ENCODE results near the gene PSMD11.

The PSMD11 gene

DNA sequence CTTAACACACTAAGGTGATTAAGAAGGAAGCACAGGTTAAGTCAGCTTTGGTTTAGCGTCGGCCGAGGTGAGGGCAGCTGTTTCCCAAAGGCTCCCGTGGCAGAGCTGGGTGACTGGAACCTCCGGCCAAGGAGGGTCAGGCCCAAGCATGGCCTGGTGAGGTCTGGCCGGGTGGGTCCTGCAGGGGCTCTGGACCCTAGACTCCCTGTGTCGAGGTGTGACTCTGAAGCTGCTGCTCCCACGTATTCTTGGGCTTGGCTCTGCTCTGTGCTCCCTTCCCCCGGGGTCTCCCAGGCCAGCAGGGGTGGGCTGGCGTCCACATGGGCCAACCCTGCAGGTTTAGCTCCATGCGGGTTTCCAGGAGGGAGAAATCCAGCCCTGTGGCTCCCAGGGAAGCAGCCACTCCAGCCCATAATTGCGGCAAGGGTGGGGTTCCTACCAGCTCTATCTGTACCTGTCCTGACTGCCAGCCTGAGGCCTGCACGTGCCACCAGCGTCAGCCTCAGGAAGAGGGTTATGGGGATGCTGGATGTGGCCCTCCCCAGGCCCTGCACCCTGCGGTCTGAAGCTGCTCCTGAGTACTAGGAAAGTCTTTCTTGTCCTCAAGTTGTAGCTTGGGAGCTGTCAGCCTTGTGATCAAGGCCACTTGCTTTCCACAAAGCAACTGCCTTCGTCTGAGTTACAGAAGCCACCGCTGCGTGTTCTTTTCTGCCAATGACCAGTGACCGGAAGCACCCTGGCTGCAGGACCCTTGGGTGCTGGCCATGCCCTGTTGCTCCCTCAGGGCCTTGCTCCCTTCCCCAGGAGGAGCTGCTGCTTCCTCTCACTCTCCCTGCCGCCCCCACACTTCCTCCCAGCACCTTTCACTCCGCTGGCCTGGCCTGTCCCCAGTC is 47.3 kb downstream of the PSMD11 start:
- no peak for DNase-seq (ENCODE audit: low read depth)

DNA sequence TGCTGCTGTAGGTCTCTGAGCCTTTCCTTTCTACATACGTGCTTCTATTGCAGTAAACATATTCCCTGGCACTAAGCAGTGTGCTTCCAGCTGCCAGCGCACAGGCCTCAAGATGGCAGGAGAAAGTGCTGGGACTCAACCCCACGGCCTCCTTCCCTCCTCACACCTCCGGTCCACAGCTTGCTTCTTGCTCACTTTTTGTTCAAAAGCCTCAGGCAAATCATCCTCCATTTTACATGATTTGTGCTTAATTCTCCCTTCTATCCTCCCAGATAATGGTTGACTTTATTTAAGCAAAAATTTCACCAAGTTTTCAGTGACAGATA is 47.9 kb downstream of the PSMD11 start:
- no peak for DNase-seq (ENCODE audit: low read depth)

DNA sequence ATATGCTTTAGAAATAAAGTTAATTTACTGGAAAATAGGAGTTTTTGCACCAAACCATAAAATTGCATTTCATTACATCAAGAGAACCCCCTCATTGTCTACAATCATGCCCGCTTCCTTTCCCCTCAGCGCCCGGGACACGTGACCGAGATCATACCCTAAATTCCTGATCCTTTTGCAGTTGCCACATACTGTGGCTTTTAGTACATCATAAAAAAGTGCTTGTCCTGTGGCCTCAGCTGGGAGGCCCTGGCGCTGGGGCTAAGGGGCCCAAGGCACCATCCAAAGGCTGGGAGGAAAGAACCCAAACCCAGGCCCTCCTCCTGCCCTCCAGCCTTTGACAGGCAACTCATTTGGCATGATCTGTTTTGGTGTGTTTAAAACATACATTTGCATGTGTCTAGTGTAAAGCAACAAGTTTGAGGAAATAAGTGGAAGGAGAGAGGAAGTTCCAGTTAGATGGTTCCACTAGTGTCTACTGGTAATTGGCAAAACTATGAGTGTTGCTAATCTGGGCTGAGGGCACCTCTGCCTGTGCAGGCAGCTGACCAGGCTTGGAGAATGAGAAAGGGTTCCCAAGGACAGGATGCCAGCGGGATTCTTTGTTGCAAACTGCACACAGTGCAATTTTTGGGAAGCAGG is 48.5 kb downstream of the PSMD11 start:
- no peak for DNase-seq (ENCODE audit: low read depth)

DNA sequence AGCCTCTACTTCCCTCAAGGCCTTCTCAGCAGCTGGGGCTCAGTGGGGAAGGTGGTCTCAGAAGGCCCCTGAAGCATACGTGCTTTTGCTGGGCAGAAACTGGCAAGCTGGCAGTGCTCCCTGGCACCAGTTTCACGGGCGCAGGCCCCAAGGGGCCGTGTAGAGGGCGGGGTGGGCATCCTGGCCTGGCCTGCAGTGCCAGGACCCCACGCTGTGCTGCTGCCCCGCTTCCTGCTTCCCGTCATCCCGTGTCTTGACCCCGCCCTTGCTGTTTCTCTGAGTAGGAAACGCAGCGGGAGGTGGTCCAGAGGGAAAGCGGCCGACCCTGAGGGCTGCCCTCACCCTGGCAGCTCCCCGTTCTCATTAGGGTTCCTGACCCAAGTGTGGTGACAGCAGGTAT is 49.3 kb downstream of the PSMD11 start:
- DNase-seq (ENCODE audit: low read depth): no peak

DNA sequence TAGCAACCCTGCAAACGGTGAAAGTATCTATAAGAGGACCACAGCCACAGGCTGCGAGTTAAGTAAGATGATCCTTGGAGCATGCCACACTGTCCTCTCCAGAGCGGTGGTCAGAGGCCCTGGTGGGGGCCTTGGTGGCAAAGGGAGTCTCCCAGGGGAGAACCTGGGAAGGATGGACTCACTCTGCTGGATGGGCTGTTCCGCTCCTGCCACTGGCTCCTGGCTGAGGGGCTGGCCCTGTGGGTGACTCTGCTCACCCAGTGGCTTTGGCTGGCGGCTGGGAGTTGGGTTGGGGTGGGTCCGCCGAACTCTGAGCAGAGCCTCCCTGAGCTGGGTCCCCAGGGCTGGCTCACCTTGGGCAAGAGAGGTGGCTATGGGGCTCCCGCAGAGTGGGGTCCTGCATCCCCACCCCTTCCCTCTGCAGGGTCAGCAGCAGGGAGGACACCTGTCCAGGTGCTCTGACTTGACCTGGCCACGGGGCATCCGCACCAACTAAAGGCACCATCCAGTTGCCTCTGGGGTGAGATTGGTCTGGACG is 49.7 kb downstream of the PSMD11 start:
- no peak for DNase-seq (ENCODE audit: low read depth)

DNA sequence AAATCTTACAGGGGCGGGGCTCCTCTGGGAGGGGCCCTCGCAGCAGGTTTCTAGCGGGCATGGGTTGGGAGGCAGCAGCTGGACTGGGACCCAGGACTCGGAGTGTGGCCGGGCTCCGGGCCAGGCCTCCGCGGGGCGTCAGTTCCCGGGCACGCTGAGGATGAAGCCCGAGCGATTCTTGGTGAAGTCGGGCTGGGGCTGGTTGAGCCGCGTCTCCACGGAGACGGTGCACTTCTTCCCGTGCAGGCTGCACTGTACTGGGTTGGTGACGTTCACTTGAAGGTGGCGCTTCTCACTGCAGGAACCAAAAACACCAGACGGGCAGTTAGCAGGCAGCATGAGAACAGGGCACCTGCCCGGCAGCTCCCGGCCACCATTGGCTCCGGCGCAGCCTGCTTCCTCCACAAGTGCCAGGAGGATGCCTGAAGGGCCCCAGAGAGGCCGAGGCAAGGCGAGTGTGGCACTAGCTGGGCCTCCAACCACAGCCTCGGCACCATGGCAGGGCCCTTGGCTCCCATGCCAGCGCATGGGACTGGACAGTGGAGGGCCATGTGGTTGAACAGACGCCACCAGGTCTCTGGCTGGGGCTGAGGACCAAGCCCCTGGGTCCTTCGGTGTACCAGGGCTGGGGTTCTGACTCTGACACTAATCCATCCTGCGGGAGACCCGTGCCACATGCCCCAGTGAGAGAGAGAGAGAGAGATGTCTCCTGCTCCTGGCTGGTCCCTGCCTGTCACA is 50.5 kb downstream of the PSMD11 start:
- DNase-seq (ENCODE audit: low read depth): no peak

DNA sequence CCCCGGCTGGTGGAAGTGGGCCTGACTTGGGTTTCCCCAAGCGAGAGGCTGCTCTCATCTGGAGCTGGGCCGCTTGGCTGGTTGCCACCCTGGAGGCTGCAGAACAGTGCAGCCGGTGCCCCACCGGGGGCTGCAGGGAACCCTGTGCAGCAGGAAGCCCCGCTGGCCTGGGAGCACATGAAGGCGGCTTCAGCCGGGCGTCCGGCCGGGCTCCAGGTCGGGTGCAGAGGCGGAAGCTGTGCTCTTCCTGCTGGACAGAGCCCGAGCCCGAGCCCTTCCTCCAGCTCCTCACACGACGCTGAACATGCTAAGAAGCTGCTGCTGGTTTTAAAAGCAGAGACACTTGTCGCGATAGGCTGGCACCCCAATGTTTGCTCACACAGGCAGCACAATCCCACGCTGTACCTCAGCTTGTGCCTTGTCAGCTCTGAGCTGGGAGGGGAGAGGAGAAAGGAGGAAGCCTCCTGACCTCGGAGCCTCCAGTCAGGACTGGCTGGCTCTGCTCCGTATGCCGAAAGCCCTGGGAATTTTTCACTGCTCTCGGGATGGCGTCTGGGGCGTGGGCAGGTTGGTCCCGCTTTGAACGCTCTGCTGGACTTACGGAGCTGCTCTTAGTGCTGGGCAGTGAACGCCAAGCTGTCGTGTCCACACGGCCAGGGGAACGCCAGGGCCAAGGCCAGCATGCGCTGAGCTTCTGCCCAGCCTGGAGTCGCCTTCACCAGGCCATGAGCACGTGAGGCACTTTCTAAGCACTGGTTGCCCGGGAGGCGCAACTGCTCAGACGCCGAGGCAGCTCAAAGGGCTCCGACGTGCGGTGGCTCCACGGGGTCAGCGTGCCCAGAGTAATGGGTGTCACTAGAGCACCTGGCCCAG is 51.3 kb downstream of the PSMD11 start:
- DNase-seq (ENCODE audit: low read depth): no peak

DNA sequence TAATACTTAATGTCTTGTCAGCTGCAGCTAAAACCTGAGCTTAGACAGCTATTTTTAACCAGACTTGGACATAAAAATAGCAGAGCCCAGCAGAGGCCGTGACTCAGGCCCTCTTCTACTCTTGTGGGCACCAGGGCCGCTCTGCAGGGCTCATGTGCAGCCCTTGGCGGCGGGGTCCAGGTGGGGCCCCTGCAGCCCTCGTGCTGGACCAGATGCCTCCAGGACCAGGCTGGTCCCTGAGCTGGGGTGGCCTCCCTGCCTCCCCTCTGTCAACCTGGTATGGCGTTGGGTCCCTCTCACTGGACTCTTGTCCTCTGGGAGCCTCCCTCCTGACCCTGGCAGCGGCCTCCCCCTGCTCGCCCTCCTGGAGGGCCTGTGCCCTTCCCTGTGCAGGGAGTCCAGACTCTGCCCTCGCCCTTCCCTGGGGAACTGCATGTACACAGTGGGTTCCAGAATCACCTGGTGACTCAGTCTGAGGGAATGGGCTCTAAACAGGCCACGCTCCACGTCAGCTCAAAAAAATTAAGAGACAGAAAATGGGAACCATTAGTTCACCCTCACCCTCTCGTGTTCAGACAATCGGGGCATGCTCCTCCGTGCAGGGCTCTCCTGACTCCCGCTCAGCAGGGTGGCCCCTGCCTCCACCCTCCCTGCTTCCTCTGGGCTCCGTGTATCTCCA is 52.2 kb downstream of the PSMD11 start:
- DNase-seq (ENCODE audit: low read depth): no peak

DNA sequence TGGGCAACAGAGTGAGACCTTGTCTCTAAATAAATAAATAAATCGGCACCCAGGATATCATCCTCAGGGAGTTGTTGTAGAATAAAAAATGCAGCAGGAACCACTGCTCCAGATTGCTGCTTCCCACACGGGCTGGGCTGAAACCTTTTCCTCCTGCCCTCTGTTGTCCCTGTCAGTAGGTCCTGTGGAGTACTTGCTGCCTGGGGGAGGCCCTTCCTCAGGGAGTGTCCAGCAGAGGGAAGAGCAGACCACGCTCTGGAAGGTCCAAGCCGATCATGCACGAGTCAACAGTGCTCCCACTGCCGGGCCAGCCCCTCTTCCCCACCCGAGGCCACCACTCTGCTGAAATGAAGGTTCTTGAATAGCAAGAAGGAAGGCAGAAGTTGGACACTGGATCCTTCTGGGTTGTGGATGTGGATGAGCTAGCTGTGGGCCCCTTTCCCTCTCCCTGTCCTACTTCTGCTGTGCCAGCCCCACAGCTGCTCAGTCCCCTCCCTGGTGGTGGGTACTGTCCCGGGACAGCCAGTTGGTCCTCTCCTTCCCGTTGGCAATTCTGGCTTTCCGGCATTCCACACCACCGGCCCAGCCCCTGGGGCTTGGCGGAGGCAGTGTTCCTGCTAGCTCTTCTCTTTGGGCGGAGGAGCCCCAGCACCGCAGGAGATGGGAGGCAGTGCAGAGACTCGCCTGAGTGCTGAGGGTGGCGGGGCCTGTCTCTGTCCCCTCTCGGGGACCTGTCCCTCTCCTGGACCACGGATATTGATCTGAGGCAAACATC is 53.3 kb downstream of the PSMD11 start:
- no peak for DNase-seq (ENCODE audit: low read depth)

DNA sequence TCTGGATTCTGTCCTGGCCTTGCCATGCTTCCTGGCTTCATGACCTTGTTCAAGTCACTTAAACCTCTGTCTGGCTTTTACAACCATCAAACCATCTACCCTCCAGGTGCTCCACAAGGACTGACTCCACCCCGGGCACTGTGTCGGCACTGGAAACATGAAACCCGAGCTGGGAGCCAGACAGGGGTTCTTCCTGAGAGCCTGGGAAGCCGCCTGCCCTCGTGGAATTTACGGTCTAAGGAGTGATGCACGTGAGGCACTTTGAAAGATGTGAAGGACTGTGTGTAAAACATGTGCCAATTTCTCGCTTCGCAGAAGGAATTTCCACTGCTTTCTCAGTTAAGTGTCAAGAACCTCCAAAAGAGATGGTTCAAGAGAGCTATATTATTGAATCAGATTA is 54.1 kb downstream of the PSMD11 start:
- DNase-seq (ENCODE audit: low read depth): no peak

DNA sequence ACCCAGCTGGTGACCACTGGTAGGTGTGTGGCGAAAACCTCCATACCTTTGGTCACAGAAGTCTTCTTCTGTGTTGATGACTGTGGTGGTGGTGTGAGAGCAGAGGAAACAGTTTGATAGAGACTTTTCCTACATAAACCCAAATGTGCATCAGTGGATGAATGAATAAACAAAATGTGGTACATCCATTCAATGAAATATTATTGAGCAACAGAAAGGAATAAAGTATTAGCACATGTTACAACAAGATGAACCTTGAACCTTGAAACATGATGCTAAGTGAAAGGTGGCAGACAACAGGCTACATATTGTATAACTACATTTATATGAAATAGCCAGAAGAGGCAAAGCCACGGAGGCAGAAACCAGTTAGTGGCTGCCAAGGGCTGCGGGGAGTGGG is 57.7 kb downstream of the PSMD11 start:
- DNase-seq (ENCODE audit: low read depth): no peak

DNA sequence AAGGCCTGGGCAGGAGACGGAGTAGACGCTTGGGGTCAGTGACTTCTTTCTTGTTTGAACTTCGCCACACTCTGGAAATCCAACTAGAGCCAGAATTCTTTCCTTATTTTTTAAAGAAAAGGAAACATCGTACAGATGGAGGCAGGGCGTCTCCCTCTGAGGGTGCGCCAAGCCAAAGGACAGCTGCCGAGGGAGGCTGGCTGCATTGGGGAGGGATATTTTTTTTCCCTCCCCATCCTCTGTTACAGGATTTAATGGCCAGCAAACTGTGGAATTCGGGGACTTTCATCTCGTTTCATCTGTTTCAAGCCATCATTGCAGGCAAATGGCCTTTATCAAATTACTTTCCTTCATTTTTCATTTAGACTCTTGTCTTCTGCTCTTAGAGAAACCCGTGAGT is 58.4 kb downstream of the PSMD11 start:
- DNase-seq (ENCODE audit: low read depth): no peak

DNA sequence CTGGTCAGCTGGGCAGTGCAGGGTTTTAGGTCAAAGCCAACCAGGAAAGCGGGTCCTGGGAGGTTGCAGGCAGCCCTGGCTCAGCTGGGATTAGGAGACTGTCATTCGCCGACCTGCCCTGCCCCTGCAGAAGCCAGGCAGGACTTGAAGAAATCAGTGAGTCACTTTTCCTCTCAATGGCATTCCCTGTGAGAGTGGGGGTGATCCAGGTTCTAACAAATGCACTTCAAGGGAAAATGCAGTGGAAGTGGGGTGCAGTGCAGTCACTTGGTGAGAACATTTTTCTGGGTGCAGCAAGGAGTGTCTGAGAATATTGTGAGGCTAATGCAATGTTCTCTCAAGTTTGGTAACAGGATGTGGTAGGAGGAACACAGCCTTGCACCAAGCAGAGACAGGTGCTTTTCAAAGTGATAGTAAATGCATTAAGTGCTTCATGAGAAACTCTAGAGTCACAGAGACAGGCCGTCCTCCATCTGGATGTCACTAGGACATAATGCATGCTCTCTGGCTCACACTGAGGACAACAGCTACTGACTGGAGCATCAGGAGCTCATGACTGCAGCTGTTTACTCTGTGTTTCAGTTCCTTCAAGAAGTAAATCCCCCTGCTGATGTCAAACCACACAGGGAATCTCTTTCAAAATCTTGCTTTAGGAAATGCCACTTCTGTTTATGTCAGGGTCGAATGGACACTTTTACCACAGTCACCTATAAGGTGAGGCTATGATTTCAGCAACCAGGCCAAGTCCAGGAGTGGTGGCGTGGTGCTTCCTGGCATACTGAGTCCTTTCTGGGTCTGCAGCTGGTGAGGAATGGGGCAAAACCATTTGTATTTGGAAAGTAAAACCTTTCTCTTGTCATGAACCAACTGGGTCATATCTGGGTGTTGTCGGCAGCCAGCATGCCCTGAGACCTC is 59.2 kb downstream of the PSMD11 start:
- no peak for DNase-seq (ENCODE audit: low read depth)

DNA sequence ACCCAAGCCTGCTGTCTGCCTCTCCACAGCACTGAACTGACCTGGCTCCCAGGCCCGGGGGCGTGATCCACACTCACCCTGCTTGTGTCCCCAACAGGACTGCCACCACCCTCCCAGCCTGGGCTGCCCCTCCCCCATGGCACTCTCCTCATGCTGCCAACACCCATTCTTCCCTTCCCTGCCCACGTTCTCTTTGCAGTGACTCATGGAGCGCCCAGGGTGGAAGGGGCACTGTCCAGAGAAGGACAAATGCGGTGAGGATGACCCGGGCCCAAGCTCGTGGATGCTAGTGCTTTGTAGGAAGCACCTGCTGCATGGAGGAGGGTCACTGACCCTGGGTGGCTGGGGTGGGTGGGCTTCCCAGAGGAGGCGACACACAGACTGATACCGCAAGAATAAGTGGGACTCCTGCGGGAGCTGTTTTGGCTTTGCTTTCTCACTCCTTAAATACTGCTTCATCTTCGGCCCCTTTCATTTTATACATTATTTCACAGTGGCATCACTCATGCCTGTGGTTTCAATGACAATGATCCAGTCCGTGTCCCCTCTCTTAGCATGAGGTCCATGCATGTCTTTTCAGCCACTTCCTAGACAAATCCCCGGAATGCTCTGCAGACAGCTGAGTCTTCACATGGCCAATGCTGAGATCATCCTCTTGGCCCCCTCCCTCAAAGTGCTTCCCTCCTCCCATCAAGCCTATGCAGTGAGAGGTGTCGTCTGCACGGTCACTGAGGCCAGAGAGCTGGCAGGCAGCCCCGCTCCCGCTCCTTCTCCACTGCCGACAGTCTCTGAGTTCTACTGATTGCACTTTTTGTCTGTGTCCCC is 60.1 kb downstream of the PSMD11 start:
- DNase-seq (ENCODE audit: low read depth): no peak

DNA sequence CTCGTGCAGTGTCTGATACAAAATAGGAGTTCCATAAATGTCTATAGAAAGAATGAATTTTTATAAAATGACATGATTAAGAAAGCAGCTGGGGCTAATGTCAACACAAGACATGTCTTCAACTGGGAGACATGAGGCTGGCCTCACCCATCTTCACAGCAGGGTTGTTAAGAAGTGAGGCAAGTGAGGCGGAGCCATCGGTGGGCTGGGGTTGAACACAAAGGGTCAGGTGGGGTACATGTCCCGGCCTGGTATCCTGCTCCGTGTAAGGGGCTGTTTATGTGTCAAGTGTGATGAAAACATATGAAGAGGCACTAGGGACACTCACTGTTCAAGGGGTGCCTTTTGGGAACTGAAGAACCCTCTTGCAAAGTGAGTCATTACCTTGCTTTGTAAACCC is 64.6 kb downstream of the PSMD11 start:
- no peak for DNase-seq (ENCODE audit: low read depth)

DNA sequence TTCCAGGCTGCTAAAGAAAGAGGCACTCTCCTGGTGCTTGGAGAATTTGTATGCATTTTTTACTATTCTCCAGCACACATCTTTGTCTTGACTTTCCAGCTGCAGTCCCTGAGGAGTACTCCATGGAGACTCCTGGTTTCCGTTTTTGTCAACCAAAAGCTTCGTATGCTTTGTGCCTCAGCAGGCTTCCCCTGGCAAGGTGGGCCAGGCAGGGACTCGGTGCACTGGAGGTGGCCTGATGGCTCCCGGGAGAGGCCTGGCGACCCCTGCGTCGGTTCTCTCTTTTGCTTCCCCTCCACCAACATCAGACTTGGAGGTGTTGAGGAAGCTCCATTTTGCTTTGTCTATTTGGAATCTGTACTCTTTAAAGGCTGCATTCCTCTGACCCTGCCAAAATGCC is 66.2 kb downstream of the PSMD11 start:
- DNase-seq (ENCODE audit: low read depth): no peak

DNA sequence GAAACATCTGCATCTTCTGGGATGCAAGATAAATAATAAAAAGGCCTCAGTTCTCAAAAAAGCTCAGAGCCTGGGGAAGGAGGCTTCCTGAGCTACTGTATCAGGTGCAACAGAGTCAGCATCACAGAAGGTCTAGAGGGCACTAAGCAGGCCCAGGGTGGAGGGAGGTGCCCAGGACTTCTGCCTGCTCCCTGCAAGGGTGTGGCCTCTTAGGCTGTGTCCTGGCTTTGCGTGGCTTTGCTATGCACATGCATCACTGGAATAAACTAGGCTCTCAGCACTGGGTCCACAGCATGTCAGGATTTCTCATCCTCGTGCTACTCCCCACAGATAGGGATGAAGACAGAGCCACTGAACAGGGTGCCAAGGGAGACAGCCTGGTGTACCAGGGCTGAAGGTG is 68.0 kb downstream of the PSMD11 start:
- no peak for DNase-seq (ENCODE audit: low read depth)

DNA sequence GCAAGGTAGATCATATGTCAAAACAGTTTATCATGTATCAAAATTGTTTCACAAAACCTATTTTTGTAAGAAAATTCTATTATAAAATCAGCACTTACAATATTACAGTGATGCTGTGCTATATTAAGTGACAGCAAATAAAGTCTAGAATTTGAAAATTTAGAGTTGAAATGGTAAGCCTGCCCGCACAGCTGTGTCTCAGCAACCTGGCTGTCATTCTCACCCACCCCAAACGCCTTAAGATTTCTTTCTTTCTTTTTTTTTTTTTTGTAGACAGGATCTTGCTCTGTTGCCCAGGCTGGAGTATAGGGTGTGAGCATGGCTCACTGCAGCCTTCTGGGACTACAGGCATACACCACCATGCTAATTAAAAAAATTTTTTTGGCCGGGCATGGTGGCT is 69.3 kb downstream of the PSMD11 start:
- DNase-seq (ENCODE audit: low read depth): no peak

DNA sequence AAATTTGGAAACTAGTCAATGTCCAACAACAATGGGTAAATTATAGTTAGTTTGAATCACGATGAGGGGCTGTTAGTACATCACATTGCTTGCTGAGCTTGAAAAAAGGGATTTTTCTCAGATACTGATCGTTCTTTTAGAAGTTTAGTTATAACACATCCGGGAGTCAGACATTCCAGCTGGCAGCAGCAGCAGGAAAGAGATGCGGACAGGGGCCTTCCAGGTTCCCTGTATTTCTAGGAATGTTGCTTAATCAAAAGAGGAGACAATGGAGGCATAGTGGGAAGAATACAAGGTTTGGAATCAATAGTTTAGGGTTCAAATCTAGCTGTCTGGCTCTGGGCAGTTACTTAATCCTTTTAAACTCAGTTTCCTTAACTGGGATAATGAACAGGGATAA is 70.3 kb downstream of the PSMD11 start:
- no peak for DNase-seq (ENCODE audit: low read depth)

All from stimulated activated CD8-positive, alpha-beta memory T cell treated with anti-CD3 and anti-CD28 coated beads, Interleukin-15, amount 100 ng/mL, for 24 hours (primary cell).